Sigmoid colon (tissue), 3 donors: ENCODE results near the gene NRG3.

Experiments
- POLR2A ChIP-seq, 2 donors: fragments of 450-650 bp; IDR thresholded peaks; one replicate each; pipeline ENCODE4 v1.6.1; 2016; ENCODE audit warnings: antibody characterized with exemption in 2 of 2, mild to moderate bottlenecking in 2 of 2, moderate library complexity in 2 of 2
- TF ChIP-seq, protein P1 (sequence below), 4 experiments: fragments of 450-650 bp in 3 of 4; fragments of 200-600 bp in 1 of 4; IDR thresholded peaks; one replicate each; pipeline ENCODE4 v1.5.1; 2016 to 2019; ENCODE audit warnings: antibody characterized with exemption in 4 of 4, mild to moderate bottlenecking in 3 of 4, moderate library complexity in 2 of 4

DNA sequence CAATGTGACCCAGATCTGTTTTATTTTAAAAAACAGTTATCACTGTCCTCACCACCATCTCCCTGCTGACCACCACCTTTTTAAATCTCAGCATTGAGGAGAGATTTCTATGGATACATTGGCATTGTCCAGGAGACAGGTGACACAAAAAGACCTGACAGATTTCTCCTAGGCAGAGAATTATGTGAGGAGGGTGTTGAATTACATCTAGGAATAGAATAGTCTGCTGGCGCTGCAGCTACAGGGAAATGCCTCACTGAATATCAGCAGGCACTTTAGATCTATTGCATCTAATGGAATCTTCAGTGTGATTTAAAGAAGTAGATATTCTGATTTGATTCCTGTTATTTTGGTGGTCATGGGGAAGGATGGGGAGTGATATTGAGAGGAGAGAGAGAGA is 593.5 kb downstream of the NRG3 start:
- TF ChIP-seq POLR2A (IDR thresholded peaks at IDR 0.05), result no peak
- TF ChIP-seq, protein P1, sequence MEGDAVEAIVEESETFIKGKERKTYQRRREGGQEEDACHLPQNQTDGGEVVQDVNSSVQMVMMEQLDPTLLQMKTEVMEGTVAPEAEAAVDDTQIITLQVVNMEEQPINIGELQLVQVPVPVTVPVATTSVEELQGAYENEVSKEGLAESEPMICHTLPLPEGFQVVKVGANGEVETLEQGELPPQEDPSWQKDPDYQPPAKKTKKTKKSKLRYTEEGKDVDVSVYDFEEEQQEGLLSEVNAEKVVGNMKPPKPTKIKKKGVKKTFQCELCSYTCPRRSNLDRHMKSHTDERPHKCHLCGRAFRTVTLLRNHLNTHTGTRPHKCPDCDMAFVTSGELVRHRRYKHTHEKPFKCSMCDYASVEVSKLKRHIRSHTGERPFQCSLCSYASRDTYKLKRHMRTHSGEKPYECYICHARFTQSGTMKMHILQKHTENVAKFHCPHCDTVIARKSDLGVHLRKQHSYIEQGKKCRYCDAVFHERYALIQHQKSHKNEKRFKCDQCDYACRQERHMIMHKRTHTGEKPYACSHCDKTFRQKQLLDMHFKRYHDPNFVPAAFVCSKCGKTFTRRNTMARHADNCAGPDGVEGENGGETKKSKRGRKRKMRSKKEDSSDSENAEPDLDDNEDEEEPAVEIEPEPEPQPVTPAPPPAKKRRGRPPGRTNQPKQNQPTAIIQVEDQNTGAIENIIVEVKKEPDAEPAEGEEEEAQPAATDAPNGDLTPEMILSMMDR (IDR thresholded peaks at IDR 0.05), result no peak
